H1 (cell line): Measurements from ENCODE around the gene FAM9C. TPM values are rescaled to one million over a fixed set of nuclear protein-coding genes. Genes with fewer than 3 reads are reported as not detected.

Experiments used
- CHD7 ChIP-seq: fragments of 300-600 bp; sonication (generic); IDR thresholded peaks from 2 replicates; pipeline ENCODE4 v1.7.1; 2012; ENCODE audit warnings: low read length, moderate library complexity, mild to moderate bottlenecking, inconsistent platforms; ENCODE audit not compliant: insufficient replicate concordance
- POLR2A ChIP-seq, 2 experiments: IDR thresholded peaks; 1 replicate in 1 of 2; 2 replicates in 1 of 2; pipeline ENCODE4 v1.6.1; 2011; ENCODE audit warnings: low read depth in 2 of 2, low read length in 2 of 2, mild to moderate bottlenecking in 2 of 2; ENCODE audit errors: control extremely low read depth in 1 of 2
- polyA plus RNA-seq, 7 experiments: library from polyadenylated mRNA; depleted of rRNA in 3 of 7; stranded (reverse) in 5 of 7; unstranded in 2 of 7; fragments of >200 nt in 5 of 7; fragments of 200-250 nt in 2 of 7; gene quantifications; 1 replicate in 5 of 7; 2 replicates in 1 of 7; 4 replicates in 1 of 7; pipeline versions ENCODE4 v1.2.1 to v1.2.3, GENCODE V29; 2011 to 2013; ENCODE audit warnings: missing spikeins in 2 of 7, mixed read lengths in 2 of 7
- total RNA-seq: library from RNA; stranded (reverse); fragmentation: NEBNext Ultra II Directional; extraction: Animal tissue kit (Norgen Biotek cat#: 25700); gene quantifications from 2 replicates; pipeline ENCODE4 v1.2.1, GENCODE V29; 2021

FAM9C gene
- total and polyA plus RNA-seq, 2 of the 8 experiments (the other 6 are each of a cell fraction or from before 2014, with no cell fraction given), result not detected

GRCh38 chrX:13029887-13030771, 14.3 kb downstream of the FAM9C start (continued):
- TF ChIP-seq CHD7, result peak; percentile 29
- 0 out of 3 replicates have a peak, but pooled peaks of 1 of the 2 experiments have one; percentile 22 for TF ChIP-seq POLR2A (IDR thresholded peaks at IDR 0.05; ENCODE audit: control extremely low read depth in 1 of 2, low read depth in 2 of 2, low read length in 2 of 2)
